ENCODE data around the gene RNF19B.

DNA sequence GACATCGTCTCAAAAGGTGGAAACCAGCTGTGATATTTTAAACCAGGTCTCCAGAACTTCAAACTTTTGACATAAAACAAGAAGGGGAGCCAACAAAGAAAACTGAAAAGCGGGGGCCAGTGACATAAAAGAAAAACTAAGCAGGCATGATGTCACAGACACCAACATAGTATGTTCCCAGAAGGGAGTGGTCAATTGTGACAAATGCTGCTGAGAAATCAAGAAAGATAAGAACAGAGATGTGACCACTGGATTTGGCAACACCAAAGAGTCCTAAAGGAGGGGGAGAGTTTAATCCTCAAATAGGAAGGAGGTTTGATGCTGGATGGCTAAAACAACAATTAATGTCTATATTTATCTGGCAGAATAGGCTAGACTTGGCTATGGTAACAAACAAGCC is 2.3 kb upstream of the RNF19B start:
- TF ChIP-seq SETDB1 (CRISPR knock-in tag; IDR thresholded peaks at IDR 0.05; ENCODE audit: borderline replicate concordance) = no peak
- TF ChIP-seq ERF (CRISPR knock-in tag; IDR thresholded peaks at IDR 0.05) = no peak
- TF ChIP-seq EZH2 (conservative IDR thresholded peaks at IDR 0.05; ENCODE audit: low read depth, low read length) = no peak
- TF ChIP-seq PRDM10 (CRISPR knock-in tag; IDR thresholded peaks at IDR 0.05; ENCODE audit: low read depth) = no peak
- TF ChIP-seq, protein P1, sequence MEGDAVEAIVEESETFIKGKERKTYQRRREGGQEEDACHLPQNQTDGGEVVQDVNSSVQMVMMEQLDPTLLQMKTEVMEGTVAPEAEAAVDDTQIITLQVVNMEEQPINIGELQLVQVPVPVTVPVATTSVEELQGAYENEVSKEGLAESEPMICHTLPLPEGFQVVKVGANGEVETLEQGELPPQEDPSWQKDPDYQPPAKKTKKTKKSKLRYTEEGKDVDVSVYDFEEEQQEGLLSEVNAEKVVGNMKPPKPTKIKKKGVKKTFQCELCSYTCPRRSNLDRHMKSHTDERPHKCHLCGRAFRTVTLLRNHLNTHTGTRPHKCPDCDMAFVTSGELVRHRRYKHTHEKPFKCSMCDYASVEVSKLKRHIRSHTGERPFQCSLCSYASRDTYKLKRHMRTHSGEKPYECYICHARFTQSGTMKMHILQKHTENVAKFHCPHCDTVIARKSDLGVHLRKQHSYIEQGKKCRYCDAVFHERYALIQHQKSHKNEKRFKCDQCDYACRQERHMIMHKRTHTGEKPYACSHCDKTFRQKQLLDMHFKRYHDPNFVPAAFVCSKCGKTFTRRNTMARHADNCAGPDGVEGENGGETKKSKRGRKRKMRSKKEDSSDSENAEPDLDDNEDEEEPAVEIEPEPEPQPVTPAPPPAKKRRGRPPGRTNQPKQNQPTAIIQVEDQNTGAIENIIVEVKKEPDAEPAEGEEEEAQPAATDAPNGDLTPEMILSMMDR (CRISPR knock-in tag; IDR thresholded peaks at IDR 0.05) = no peak
- TF ChIP-seq, protein P2, sequence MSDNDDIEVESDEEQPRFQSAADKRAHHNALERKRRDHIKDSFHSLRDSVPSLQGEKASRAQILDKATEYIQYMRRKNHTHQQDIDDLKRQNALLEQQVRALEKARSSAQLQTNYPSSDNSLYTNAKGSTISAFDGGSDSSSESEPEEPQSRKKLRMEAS (IDR thresholded peaks at IDR 0.05) = no peak
- TF ChIP-seq ARNT (IDR thresholded peaks at IDR 0.05) = no peak
- no peak for TF ChIP-seq POLR2AphosphoS5 (IDR thresholded peaks at IDR 0.05; ENCODE audit: low read depth, low read length)
- no peak for TF ChIP-seq ZNF121 (CRISPR knock-in tag; IDR thresholded peaks at IDR 0.05)
- TF ChIP-seq, protein P3, sequence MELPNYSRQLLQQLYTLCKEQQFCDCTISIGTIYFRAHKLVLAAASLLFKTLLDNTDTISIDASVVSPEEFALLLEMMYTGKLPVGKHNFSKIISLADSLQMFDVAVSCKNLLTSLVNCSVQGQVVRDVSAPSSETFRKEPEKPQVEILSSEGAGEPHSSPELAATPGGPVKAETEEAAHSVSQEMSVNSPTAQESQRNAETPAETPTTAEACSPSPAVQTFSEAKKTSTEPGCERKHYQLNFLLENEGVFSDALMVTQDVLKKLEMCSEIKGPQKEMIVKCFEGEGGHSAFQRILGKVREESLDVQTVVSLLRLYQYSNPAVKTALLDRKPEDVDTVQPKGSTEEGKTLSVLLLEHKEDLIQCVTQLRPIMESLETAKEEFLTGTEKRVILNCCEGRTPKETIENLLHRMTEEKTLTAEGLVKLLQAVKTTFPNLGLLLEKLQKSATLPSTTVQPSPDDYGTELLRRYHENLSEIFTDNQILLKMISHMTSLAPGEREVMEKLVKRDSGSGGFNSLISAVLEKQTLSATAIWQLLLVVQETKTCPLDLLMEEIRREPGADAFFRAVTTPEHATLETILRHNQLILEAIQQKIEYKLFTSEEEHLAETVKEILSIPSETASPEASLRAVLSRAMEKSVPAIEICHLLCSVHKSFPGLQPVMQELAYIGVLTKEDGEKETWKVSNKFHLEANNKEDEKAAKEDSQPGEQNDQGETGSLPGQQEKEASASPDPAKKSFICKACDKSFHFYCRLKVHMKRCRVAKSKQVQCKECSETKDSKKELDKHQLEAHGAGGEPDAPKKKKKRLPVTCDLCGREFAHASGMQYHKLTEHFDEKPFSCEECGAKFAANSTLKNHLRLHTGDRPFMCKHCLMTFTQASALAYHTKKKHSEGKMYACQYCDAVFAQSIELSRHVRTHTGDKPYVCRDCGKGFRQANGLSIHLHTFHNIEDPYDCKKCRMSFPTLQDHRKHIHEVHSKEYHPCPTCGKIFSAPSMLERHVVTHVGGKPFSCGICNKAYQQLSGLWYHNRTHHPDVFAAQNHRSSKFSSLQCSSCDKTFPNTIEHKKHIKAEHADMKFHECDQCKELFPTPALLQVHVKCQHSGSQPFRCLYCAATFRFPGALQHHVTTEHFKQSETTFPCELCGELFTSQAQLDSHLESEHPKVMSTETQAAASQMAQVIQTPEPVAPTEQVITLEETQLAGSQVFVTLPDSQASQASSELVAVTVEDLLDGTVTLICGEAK (IDR thresholded peaks at IDR 0.05) = no peak
- TF ChIP-seq, protein P3 (CRISPR knock-in tag; IDR thresholded peaks at IDR 0.05) = no peak
- no peak for TF ChIP-seq SMAD9 (CRISPR knock-in tag; IDR thresholded peaks at IDR 0.05)
- TF ChIP-seq, protein P4, sequence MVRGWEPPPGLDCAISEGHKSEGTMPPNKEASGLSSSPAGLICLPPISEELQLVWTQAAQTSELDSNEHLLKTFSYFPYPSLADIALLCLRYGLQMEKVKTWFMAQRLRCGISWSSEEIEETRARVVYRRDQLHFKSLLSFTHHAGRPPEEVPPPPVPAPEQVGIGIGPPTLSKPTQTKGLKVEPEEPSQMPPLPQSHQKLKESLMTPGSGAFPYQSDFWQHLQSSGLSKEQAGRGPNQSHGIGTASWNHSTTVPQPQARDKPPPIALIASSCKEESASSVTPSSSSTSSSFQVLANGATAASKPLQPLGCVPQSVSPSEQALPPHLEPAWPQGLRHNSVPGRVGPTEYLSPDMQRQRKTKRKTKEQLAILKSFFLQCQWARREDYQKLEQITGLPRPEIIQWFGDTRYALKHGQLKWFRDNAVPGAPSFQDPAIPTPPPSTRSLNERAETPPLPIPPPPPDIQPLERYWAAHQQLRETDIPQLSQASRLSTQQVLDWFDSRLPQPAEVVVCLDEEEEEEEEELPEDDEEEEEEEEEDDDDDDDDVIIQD (CRISPR knock-in tag; IDR thresholded peaks at IDR 0.05; ENCODE audit: low read depth) = no peak
- no peak for TF ChIP-seq FOXK2 (IDR thresholded peaks at IDR 0.05)
- TF ChIP-seq ZBTB7A (CRISPR knock-in tag; IDR thresholded peaks at IDR 0.05) = no peak
